Fibroblast of upper back skin (primary cell): Measurements from ENCODE around the gene ATAT1.
"Not testable (repeated sequence)": the region's sequence is repeated elsewhere in the genome, so short reads cannot be mapped to it uniquely, and the experiment has no call there.

ENCODE experiments used
- DNase-seq: peaks from one replicate; pipeline ENCODE4 v3.0.0-alpha.2; 2013

Gene ATAT1

GRCh38 chr6:30654798-30655742, 28.4 kb downstream of the ATAT1 start:
- DNase-seq, result no peak

DNA sequence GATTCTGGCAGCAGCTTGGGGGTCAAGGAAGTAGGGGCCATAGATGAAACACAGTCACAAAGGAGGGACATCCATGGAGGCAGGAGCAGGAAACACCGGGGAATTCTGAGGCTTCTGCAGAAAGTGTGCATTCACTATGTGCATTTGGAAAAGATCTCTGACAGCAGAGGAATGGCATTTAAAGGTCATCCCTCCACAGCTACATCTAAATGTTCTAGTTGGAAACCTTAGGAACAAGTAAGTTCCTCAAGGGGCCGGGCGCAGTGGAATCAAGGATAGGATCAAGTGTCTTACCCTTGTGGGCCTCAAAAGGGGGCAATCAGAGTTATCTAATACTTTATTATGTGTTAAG, 29.0 kb downstream of the ATAT1 start:
- DNase-seq, result no peak

- no peak for DNase-seq
These were observed 29.8 kb downstream of the ATAT1 start for GRCh38 chr6:30656513-30656912.

DNA sequence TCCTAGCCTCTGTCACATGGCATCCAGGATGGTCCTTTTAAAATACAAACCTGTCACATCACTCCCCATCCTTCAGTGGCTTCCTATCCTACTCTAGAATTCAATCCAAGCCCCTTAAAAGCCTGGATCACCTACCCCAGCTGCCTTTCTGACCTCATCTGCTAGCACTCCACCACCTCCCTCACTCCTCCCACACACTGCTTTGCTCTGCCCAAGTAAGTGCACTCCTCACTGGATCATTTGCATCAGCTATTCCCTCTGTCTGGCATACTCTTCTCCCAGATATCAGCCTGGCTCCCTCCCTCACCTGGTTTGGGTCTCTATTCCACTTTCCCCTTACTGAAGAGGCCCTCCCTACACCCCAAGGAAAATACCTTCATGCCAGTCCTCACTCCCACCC, 30.8 kb downstream of the ATAT1 start:
- DNase-seq, result no peak

GRCh38 chr6:30657922-30658321, 31.2 kb downstream of the ATAT1 start:
- not testable (repeated sequence) for DNase-seq

DNA sequence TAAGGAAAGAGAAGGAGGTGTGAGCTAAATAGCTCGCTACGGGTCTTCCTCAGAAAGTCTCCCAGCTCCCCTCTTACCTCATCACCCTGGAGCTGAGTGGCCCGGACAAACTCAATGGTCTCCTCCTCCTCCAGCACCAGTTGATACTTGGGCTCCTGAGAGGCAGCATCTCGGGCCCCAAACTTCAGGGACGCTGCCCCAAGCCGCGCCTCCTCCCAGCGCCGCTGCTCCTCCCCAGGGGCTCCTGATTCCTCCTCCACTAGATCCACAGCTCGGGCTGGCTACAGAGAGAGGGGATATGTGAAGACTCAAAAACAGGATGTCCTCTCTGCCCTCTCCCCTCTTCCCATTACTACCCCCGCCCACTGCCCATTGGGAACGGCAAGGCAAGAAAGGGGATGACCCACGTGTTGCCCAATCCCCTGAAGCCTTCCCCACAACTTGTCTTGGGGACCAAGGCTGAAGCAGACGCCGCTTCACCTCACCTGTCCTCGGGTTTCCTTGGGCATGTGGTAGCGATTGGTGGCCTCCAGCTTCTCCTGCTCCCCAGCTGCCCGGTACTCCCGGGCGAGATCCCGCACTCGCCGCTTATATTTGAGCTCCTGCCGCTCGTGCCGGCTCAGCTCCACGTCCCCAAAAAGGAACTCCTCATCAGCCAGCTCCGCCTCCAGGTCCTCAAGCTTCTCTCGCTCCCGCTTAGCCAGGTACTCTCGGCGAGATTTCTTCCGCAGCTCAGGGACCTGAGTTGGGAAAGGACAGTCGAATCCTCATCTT, 38.5 kb downstream of the ATAT1 start:
- no peak for DNase-seq

DNA sequence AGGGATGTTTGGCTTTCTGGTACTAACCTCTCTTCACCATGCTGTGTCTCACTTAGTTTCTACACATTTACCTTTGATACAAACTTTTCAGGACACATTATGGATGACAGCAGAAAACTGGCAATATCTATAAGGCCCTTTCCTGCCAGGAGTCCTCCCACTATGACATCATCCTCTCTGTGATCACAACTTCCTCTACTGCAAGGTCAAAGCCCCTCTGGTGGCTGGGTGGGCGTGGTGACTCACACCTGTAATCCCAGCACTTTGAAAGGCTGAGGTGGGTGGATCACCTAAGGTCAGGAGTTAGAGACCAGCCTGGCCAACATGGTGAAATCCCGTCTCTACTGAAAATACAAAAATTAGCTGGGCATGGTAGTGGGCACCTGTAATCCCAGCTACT, 39.6 kb downstream of the ATAT1 start:
- not testable (repeated sequence) for DNase-seq

- no peak for DNase-seq
These were observed 44.3 kb downstream of the ATAT1 start for GRCh38 chr6:30670760-30671527.

DNA sequence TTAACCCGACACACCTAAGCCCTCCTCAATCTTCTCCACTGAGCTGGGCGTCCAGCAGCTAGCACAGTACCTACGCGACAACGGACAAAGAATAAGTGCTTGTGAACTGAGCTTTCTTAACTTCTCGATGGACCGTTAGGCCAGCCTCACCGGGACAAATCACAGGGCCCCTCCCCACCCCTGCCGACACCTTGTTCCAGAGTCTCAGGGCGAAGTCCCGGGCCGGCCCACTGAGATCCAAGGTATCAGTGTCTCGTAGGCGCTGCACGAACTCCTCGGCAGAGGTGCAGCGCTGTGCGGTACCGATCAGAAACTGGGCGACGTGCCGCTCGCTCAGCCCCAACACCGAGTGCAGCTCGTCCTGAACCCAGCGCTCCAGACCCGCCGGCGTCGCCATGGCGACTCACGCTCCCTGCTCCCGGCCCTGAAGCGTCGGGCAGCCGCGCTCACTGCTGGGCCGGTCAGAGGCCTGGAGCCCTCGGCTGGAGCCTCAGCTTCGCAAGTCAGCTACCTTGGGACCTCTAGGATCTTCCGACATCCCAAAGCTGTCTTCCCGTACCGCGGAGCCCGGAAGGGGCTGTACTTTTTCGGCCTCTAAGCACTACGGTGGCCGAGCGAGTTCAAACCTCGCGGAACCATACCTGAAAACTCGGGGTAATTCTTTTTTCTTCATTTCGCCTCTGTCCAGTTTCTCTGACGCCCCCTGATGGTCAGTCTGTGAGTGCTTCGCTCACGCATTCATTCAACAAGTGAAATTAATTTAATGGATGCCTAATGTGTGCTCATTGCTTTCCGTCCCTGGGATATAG, 46.0 kb downstream of the ATAT1 start, which contains the start of gene DHX16:
Gene DHX16 (minus strand): TSS at position 562 of the 809 bp plus-strand sequence. CDS start 165 bp downstream, at position 397.
- peak; percentile 98 for DNase-seq

GRCh38 chr6:30676660-30677285, 50.1 kb downstream of the ATAT1 start:
- DNase-seq, result no peak

DNA sequence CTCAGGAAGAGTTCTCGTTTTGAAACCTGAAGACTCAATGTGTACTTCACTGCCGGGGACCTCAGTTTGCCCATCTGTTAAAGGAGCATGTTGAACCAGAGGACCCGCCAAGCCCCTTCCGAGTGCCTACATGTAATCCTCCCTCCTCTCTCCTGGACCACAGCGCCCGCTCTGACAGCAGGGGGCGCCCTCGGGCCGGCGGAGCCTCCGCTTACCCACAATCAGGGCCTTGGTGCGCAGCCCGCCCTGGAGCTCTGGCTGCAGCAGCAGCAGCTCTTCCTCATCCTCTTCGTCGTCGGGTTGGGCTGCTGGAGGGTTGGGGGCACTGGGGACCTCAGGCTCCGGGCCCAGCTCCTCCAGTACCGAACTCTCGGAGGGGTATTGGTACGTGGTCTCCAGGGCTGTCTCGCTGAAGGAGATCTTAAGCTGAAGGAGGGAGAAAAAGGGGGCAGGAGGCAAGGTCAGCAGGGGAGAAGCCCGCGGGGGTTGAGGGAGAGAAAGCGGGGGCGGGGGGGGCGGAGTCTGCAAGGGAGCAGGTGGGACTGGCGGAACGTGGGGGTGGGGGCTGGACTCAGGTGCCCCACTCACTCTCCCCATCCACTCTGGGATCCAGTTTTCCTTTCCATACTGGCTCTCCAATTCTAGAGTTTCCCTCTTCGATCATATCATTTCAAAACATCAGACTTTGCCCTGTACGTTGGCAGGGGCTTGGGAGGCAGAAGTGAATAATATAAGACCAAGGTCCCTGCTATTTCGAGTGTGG, 52.5 kb downstream of the ATAT1 start:
- DNase-seq, result peak; percentile 77

DNA sequence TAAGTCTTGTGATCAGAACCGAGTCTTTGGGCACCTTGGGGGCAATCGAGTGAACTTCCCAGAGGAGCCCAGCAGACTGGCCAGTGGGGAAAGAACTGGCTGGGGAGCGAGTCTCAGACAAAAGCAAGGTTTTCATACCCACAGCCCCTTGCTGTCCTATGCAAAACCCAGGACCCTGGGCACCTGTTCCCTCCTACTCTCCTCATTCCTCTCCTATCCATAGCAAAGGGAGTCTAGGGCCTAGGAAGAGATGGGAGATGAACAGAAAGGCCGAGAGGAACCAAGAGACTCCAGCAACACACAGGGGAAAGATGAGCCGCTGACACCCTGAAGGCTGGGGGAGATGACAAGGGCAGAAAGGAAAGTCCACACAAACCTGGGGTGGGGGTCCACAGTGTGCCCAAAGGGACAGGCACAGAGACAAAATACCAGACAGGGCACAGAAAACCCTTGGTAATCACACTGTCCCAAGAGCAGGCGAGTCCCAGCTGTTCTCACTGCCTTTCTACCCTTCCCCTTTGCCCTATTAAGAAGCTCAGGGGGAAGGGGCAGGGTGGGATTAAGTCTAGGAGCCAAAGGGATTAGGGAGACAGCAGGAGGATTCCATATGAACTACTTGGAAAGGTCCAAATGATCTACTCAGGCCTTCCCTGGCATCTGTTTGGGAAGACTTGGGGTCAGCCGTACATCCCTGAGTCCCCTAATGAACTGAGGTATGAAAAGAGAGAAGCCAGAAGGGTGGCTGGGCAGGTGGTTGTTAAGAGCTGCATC, 53.3 kb downstream of the ATAT1 start:
- DNase-seq, result no peak

- DNase-seq, result no peak
These were observed 55.1 kb downstream of the ATAT1 start for GRCh38 chr6:30681766-30682142.

GRCh38 chr6:30682143-30683117, 55.8 kb downstream of the ATAT1 start:
- DNase-seq, result peak; percentile 93

GRCh38 chr6:30683183-30683979, 56.7 kb downstream of the ATAT1 start:
- no peak for DNase-seq

DNA sequence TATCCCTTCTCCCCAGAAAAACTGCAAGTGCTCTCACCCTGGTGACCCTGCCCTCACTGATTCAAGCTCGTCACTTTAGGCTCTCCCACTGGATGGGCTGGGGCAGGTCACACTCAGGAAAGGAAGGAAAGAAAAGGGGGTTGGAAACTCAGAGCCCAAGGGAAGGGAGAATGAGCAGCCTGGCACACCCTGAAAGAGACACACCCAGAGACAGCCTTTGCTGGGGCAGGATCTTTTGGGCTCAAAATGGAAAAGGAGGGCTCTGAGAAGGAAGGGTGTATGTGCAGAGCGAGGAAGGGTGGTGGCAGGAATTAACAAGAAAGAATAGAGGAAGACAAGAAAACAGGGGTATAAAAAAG, 57.3 kb downstream of the ATAT1 start:
- DNase-seq, result no peak

DNA sequence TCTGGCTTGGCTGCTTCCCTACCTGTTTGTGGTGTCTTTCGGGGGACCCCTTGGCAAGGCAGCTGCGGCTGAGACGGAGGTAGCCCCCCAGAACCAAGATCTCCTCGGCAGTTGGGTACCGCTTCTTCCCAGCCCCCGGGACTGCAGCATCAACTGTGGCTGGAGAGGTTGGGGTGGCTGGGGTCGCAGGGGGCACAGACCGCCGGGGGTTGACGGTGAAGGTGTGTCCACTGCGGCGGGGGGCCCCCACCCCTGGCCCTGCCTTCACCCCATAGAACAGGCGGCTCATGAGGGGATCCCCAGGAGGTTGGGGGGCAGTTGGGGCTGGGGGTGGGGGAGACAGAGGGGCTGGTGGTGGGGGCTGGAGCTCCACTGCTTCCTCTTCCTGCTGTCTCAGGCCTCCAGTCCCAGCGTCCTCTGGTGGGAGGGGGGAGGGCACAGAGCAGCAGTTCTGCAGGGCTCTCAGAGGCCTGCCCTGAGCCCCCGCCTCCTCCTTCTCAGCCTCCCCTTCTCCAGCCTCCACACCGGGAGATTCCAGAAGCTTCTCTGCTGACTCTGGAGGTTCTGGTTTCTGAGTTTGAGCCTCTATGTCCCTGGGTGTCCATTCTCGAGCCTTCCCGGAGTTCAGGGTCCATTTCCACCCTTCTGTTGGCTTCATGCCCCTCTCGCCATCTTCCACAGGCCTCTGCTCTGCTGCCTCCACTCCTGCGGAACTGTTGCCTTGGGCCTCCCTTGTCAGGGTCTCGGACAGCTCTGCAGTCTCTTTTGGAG, 57.9 kb downstream of the ATAT1 start:
- DNase-seq, result peak; percentile 49
